ENCODE measurements around the gene TMEM74B.
A peak's percentile ranks its signal among the peaks of the same experiment; 100 is the strongest.

Gene TMEM74B

DNA sequence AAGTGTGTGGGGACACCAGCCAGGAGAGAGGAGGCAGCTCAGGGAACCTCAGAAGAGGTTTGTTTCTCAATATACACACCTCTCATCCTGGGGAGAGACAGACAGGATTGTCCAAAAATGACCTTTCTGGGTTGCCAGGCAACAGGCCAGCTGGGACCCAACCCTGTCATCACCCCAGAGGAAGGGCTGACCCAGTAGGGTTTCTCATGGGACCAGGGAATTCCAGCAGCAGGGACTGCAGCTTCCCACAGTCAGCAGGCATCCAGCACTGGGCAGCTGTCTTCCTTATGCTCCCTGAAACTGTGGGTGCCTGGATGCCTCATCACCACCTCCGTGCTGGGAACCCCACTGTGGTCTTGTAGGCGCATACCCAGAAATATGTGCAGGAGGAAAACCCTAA lies 19.8 kb upstream of the TMEM74B start:
- no peak for DNase-seq

DNA sequence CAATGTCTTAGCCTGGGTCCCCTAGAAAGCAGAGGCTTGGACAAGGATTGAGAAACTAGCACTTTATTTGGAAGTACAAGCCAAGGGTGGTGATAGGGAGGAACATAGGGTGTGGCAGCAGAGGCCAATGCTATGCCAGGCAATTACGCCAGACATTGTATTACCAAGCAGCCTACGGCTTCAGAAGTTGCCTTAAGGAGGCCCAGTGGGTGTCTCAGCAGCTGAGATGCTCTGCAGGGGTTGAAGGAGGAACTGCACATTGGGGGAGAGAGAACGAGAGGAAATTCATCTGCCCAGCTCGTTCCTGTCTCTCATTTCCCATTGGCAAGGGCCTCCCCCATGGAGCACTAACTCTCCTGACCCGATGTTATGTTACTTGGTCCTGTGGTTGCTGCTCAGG lies 19.3 kb upstream of the TMEM74B start:
- DNase-seq, result no peak

DNA sequence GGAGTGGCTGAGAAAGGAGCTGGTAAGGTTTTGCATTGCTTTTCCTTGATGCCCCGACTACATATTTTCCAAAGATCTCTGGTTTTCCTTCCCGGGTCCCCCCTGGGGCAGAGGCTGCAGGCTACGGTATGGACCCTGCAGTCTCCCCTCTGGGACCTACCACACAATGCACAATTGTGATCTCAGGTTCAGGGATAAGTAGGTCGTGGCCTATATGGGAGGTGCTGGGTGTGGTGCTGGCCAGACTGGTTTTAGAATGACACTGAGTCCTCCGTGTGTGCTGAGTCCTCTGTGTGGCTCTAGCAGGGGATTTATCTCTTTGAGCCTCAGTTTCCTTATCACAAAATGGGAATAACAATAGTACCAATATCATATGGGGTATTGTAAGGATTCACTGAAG lies 18.8 kb upstream of the TMEM74B start:
- no peak for DNase-seq

DNA sequence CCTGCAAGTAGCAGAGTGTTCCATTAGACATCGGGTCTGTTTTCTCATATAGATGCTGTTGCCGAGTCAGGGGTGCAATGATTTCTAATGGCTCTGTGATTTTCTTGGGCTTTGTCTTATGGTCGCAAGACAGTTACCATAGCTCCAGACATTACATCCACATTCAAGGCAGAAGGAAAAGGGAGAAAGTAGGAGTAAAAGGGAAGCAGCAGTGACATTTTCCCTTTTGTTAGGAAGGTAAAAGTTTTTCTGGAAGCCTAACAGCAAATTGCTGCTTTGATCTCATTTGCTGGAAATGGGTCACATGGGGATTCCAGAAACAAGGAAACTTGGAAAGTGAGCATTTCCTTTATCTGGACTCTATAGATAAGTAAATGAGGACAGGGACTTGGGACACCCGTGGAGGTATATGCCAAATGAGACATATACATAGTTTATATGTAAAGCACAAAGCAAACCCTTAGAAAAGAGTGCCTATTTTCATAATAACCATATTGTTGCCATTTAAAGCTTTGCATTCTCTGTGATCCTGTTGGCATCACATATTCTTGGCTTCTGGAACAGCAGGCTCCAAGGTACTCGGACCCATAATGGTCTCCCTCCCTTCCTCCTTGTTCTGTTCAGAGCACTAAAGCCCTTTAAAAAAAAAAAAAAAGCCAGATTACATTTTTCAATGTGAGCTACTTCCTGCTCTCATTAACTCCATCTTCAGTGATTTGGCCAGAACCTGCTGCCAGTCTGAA lies 18.2 kb upstream of the TMEM74B start, which contains the start of gene C20orf202:
Gene C20orf202 (plus strand): TSS at position 693 of the 743 bp plus-strand sequence. CDS start 132 bp downstream, outside the sequence.
- DNase-seq, result no peak

DNA sequence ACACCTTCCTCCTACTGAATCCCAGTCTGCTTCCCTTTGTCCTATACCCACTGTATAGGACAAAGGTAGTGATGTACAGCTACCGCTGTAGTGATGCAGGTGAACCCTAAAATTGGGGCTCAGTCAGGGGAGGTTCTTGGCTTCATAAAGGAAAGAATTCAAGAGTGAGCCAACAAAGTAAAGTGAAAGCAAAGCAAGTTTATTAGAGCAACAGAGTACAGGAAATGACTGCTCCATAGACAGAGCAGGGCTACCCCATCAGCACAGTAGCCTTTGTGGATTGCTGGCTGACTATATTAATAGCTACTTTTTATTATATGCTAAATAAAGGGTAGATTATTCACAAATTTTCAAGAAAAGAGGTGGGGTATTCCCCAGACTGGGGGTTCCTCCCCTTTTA lies 15.2 kb upstream of the TMEM74B start:
- no peak for DNase-seq

DNA sequence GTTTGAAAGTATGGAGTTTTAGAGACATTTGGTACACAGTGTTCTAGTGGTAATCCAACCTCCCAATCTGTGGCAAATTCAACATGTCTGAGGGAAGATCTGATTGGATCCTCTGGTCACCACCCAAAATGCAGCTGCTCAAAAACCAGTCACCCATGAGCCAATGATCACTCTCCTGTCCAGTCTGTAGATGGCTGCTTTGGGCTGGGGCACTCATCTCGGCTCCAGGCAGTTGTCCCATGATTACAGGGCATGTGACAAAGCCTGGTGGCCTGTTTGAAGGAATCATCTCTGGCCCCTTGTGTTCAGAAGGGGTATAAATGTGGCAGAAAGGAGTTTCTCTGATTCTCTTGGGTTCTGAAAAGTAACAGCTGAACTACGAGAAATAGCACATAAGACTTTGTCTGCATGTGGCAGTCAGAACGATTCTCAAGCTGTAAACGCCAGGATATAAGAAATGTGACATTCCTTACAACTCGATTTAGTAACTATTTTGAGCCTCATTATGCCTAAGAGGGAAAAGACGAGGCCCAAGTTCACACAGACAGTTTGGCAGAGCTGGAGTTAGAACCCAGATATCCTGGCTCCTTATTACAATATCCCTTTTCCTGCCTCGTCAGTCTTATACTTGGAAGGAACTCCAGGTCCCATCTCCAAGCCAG lies 14.6 kb upstream of the TMEM74B start:
- no peak for DNase-seq

DNA sequence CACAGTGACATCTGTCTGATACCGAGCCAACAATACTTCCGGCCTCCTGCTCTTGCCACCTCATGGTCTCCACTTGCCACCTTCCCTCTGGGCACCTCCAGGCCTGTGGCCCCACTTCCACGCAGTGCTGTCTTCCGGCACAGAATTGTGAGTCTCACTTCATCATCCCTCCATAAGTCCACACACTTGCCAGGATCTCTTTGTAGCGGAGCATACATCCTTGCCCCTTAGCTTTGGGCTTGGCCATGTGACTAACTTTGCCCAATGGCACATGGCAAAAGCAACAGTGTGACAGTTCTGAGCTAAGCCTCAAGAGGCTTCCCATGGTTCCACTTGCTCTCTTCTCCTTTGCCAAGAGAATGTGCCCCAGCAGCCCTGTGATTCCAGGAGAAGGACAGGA lies 14.0 kb upstream of the TMEM74B start:
- DNase-seq, result no peak

DNA sequence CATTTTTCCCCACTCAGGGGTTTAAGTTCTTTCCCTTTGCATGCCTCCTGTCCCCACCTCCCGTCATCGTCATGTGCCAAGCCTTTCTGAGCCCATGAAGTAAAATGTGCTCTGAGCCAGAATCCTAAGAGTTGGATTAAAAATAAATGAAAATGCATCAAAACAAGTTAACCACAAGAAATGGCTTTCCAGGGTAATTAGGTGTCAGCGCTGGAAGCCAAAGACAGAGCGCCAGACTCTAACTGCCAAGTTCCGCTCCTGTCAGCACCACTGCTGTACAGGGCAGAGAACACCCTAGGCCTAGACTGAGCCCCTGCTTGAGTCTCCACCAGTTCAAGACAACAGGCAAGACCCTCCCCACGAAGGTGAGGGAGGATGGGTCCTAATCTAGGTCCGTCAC lies 13.0 kb upstream of the TMEM74B start:
- no peak for DNase-seq

DNA sequence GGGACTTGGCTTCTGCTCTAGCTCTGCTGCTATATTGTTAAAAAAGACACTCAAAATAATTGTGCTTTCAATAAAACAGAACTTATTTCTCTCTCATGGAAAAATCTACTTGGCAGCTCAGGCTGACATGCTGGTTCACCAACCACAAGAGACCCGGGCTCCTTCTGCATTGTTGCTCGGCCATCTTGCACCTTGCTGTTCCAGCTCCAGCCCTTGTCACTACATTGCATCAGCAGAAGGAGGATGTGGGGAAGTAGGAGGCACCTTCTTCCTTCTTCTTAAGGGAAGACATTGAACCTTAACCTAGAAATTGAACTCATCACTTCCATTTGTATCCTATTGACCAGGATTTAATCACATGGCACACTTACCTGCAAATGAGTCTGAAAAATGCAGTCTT lies 11.9 kb upstream of the TMEM74B start:
- no peak for DNase-seq

DNA sequence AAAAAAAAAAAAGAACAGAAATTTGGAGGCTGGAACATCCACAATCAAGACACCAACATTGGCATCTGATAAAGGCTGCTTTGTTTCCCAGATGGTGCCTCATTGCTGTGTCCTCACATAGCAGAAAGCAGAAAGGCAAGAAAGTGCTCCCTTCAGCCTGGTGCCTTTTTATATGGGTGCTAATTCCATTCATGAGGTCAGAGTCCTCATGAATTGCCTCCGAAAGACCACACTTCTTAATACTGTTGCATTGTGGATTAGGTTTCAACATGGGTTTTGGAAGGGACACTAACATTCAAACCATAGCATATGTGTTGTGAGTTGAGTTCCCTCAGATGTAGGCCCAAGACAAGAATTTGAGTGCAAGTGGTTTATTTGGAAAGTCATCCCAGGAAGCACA lies 10.4 kb upstream of the TMEM74B start:
- no peak for DNase-seq

DNA sequence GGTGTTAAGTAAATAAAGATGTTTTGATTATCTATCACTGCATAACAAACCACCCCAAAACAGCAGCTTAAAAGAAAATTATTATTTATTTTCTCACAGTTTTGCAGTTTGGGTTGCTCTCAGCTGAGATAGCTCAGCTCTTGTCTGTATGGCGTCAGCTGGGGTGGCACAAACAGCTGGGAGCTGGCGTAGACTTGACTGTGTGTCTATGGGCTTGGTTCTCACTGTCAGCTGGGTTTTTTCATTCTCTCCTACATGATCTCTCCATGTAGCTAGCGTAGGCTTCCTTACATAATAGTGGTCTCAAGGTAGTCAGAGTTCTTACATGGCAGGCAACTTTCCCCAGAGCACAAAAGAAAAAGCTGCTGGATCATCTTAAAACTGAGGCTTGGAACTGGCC lies 6.5 kb upstream of the TMEM74B start:
- no peak for DNase-seq

DNA sequence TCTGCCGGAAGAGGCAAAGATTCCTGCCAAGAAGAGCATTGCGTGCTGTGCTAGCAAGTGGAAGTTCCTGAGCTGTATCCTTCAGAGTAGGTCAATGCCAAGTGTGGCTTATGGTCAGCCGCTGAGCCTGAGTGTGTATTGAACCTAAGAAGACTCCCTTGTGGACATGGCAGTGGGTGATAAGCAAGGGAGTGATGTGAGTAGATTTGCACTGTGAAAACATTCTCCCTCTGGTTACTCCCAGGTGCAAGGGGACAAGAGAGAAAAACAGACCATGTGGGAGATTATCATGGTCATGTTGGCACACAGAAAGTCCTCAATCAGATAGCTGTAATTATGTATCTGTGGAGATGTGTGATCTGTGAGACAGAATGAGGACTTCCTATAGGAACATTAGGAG lies 6.1 kb upstream of the TMEM74B start:
- no peak for DNase-seq

DNA sequence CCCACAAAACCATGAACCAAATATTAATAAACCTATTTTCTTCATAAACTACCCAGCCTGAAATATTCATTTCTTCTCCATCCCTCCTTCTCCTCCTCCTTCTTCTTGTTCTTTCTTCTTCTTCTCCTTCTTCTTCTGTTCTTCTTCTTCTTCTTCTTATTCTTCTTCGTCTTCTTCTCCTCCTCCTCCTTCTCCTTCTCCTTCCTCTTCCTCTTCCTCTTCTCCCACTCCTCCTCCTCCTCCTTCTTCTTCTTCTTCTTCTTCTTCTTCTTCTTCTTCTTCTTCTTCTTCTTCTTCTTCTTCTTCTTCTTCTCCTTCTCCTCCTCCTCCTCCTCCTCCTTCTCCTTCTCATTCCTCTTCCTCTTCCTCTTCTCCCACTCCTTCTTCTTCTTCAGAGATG lies 5.0 kb upstream of the TMEM74B start:
- DNase-seq, result no peak

DNA sequence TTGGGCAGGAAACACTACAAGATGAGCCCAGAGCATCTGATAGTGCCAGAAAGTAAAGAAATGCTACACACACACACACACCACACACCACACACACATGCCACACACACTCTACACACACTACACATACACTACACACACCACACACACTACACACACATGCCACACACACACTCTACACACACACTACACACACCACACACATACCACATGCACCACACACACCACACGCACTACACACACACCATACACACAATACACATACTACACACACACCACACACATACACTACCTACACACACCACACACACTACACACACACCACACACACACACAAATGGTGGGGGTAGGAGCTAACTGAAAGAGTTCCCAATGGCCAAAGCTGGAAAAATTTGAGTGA lies 3.6 kb upstream of the TMEM74B start:
- no peak for DNase-seq

DNA sequence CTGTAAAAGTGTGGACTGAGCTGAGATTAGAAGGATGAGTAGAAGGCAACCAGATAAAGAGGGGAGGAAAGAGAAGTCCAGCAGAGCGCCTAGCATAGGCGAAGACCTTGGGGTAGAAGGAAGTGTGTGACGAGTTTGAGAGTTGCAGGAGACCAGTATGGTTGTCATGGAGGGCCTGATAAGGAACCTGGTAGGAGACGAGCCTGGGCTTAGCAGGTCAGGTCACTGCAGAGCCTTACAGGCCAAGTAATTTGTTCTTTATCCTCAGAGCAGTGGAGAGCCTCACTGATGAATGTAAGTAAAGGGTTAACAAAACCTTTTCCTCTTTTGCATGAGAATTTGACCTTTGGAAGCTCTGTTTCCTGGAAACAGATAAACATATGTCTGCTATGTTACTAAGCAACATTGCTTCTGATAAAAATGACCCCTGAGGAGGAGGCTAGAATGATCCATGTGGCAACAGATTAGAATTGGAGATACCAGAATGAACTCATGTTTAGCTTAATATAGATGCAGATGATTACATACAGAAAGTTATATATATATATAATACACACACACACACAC lies 2.9 kb upstream of the TMEM74B start:
- DNase-seq, result no peak

DNA sequence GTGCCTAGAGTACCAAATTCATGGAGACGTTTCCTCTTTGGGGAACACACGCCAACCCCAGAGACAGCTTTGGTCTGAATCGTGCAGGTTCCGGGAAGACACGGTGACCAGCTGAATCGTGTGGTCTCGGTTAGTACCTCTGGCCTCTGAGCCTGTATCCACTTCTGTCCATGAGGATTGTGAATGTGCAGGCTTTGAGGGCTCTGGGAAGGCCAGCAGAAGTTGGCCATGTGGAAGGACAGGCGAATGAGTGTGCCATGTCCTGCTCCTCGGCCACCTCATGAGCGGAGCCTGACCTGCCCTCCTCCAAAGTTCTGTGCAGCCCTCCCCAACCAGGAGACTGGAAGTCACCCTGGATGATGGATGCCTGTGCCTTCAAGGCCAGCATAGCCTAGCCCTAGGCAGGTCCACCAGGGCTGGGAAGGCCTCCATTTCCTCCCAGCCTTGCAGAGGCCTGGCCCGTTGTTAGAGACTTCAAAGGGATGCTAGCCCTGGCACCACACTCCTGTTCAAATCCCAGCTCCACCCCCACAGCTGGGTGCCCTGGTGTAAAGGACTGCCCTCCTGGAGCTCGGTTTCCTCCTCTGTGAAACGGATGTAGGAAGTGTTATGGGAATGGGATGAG lies 1.7 kb upstream of the TMEM74B start:
- DNase-seq, result no peak

DNA sequence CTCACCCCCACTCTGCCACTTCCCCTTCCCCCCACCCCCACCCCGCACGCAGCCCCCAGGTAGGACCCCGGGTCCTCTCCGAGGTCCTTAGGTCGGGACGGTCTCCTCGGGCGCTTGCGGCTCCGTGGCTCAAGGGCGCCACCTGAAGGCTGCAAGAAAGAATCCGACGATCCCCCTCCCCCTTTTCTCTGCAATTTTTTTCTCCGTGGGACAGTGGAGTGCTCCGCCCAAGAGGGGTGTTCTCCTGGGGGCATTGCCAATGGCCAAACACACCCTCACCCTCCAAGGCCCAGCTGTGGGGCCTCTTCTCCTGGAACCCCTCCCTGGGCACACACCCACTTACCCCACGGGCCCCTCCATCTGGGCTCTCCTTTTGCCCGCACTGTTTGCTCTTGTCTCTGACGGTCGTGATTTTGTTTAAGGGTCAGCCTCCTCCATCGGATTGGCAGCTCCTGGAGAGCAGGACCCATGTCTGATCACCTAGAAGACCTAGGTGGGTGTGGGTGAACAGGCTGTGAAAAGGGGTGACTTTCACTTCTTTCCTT lies 1.1 kb upstream of the TMEM74B start:
- peak; percentile 33 for DNase-seq

DNA sequence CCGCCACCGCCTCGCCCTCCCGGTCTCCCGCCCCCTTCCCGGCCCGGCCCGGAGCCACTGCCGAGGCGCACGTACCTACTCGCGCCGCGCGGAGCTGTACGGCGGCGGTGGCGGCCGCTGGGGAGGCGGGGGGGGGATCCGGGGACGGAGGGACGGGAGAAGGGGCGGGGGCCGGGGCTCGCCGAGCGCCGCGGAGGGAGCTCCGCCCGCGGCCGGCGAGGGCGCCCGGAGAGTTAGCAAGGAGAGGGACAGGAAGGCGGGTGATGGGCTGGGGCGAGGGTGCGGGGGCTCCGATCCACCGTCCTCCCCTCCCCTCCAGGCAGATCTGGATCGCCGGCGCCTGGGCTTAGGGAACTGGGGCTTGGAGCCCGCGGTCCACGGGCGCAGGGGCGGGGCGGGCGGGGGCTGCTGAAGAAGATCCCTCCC lies 548 bp upstream of the TMEM74B start:
- DNase-seq, result no peak

DNA sequence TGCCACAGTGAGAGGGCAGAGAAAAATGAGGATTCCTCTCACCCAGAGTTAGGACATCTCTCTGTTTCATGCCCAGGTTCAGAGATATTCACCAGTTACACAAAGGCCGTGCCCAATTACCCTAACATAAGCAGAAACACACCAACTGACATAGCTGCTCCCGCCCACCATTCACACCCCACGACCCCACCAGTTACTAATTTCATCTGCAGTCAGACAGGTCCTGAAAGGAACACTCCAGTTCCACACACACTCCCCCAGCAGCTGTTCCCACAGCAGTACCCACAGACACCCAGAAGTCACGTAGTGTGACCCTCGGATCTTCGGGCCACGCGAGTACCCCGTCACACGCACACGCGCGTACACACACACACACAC lies 532 bp downstream of the TMEM74B start:
- DNase-seq, result no peak

DNA sequence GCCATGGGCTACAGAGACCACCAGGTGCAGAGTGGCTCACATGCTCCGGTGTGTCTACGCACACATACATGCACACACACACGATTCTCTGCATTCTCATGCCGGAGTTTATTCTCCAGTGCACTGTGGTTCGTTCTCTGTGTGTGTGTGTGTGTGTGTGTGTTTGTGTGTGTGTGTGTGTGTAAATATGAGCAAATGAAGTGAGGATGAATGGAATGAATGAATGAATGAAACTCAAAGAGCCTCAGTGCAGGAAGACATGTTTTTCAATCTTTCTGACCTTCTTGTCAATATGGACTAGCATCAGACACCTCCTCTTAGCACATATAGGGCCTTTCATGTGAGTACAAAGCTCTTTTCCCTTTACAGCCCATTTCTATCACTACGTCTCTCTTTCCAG lies 1.6 kb downstream of the TMEM74B start:
- DNase-seq, result no peak

DNA sequence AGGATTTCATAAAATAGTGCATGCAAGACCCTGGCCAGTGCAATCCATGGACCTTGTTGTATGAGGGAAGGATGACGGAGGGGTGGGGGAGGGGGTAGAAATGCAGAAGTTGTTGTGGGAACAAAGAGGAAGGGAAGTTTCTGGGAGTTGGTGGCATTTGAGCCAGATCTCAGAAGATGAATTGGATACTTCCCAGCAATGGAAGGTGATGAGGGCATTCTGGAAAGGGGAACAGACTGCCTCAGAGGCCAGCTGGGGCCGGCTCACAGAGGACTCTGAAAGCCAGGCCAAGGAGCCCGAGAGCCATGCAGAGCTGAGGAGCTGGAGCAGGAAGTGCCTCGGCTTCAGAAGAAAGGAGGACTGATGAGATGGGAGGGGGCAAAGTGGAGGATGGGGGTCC lies 2.7 kb downstream of the TMEM74B start:
- DNase-seq, result no peak

DNA sequence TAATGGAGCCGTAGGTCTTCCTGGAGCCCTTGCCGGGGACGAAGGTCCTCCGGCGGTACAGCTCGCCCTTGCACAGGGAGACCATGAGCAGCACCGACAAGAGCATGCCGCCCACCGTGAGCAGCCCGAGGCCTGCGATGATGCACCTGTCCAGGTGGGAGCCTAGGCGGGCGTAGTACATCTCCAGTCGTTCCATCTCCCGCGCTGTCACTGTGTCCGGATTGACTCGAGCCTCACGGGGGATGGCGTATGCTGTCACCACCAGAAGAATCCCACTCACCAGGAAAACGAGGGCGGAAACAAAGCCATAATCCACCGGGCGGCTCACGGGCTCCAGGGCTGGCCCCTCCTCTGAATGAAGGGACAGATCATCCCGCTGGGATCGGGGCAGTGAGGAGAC lies 3.8 kb downstream of the TMEM74B start:
- DNase-seq, result no peak

DNA sequence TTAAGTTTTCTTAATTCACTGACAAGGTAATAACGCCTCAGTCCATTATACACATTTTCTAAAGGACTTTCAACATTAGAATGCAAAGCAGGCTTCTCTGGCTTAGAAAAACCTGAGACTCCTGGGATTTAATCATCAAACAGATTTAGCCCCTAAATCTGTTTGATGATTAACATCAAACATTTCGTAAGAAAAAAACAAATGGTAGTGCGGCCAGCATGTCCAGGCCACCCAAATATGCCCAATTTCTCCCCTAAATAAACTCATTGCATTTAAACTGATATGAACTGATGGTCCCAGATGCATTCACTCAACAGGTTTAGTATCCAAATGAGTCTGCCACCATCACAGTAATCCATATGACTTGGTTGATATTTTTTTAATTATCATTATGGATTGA lies 6.2 kb downstream of the TMEM74B start:
- no peak for DNase-seq

DNA sequence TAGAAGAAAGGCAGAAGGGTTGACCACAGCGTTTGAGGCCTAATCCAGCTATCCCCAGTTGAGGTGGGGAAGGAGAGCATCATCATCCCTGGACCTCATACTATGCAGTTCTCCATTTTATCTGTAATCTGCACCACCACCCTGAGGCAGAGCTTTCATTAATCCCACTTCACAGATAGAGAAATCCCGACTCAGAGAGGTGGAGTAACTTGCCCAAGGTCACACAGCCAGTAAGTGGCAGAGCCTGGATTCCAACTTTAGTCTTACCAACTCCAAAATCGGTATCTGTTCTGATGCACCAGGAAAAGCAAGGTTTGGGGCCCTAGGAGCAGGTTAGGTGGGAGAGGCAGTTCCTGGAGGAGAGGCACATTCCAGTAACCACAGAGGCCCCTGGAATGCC lies 6.7 kb downstream of the TMEM74B start:
- DNase-seq, result no peak
